ENCODE results near the gene TSSK2.

DNA sequence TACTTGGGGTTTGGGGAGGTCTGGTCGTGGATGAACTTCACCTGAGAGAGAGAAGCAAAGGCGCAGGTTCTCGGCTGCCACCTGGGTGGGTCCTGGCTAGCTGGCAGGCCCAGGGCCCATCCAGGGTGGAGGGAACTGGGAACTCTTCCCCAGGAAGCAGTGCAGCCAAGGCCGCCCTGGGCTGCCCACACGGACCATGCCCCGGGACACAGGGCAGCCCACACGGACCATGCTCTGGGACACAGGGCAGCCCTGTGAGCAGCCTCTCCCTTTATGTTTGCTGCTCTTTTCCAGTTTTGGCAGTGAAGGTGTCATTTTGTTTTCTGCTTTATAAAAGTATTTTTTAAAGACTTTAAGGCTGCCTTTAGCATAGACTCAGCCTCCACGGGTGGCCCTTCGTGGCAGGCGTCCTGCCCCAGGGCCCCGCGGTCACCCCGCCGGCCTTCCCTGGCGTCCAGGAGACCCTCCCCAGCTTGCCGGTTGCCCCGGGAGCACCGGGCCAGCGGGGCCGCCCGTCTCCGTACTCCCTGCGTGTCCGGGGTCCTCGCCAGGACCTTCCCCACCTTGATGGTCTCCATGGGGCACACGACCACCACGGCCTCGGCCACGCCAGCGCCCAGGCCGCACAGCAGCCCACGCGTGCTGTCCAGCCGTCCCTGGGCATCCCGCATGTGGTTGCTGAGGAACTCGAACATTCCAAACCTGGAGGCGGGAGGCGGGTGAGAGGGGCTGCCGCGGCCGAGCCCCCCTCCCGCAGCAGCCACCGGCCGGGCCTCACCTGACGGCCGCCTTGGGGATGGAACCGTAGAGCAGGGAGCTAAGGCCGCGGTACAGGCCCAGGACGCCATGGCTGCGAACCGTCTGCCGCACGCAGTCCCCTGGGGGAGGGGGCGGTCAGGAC is 46.3 kb downstream of the TSSK2 start:
- TF ChIP-seq CTCF (IDR thresholded peaks at IDR 0.05), result no peak
- TF ChIP-seq POLR2A (IDR thresholded peaks at IDR 0.05), result no peak
- TF ChIP-seq POLR2AphosphoS5 (IDR thresholded peaks at IDR 0.05), result no peak
- TF ChIP-seq EP300 (IDR thresholded peaks at IDR 0.05; ENCODE audit: low read depth), result no peak

Data from transverse colon (tissue), 4 donors.